ENCODE data around the gene ERV3-1. TPM values are rescaled to one million over a fixed set of nuclear protein-coding genes. Genes with fewer than 3 reads are reported as not detected.
"Not testable (repeated sequence)": the region's sequence is repeated elsewhere in the genome, so short reads cannot be mapped to it uniquely, and the experiment has no call there.

Gene ERV3-1, protein sequence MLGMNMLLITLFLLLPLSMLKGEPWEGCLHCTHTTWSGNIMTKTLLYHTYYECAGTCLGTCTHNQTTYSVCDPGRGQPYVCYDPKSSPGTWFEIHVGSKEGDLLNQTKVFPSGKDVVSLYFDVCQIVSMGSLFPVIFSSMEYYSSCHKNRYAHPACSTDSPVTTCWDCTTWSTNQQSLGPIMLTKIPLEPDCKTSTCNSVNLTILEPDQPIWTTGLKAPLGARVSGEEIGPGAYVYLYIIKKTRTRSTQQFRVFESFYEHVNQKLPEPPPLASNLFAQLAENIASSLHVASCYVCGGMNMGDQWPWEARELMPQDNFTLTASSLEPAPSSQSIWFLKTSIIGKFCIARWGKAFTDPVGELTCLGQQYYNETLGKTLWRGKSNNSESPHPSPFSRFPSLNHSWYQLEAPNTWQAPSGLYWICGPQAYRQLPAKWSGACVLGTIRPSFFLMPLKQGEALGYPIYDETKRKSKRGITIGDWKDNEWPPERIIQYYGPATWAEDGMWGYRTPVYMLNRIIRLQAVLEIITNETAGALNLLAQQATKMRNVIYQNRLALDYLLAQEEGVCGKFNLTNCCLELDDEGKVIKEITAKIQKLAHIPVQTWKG
- total RNA-seq (10 to 100 TPM in 3 of 9 donors, 1 to 10 TPM in 6; 2.8 to 13.0 (median 7.4) TPM), polyA plus RNA-seq (1 to 10 TPM; 3.0 to 3.3 TPM)
- long read RNA-seq, donor 1, partial matches to known transcripts: 0 of 3 reads
- long read RNA-seq, donor 1, other reads (novel, unspliced or antisense): 2 of 3 reads
- long read RNA-seq, donor 2, partial matches to known transcripts: 0 of 19 reads
- long read RNA-seq, donor 2, other reads (novel, unspliced or antisense): 14 of 19 reads
- long read RNA-seq, donor 3, partial matches to known transcripts: 0 of 6 reads
- long read RNA-seq, donor 3, other reads (novel, unspliced or antisense): 4 of 6 reads

GRCh38 chr7:65006094-65006992 is at the start of gene ERV3-1:
TSS of gene ERV3-1 (minus strand) at chr7:65006687. CDS start at chr7:64993026, 13,661 bp downstream.
- Histone ChIP-seq H3K9me3 (peaks cover 0 to 4% (median 0%) of the 10 kb centered on the region in 12 donors), H3K27me3 (no peaks in the 10 kb centered on the region), H3K4me1 (peaks cover 0 to 49% (median 23%) of the 10 kb centered on the region in 12 donors), H3K4me3 (peak within 1 kb of the TSS; percentile 60 to 90 (median 78)), H3K36me3 (peaks cover 0 to 3% (median 0%) of the 10 kb centered on the region in 9 donors), H3K27ac (peak within 1 kb of the TSS; percentile 44 to 93 (median 84))
- no peak for TF ChIP-seq CTCF (IDR thresholded peaks at IDR 0.05)
- TF ChIP-seq POLR2A (IDR thresholded peaks at IDR 0.05): peak; percentile 87 to 98
- peak; percentile 96 to 98 (median 97) for DNase-seq
- peak; percentile 99 to 100 (median 100) for ATAC-seq
- intact Hi-C loops (cut with DNase I): loop anchor here in 3 of 10 donors (2.0 kb wide), 2 partner anchors 30 to 32 kb away; no protein-coding TSS in a partner anchor
- 1 to 12% (median 1%) methylated on average over 26 to 33 of the region's 33 CpGs for WGBS, 4 donors

GRCh38 chr7:65055786-65056185 is 49.3 kb upstream of the ERV3-1 start:
- WGBS, 4 donors: 87 to 100% (median 92%) methylated on average over 3 to 4 of the region's 4 CpGs
- H3K4me3 ChIP-seq; DNase-seq; intact Hi-C loops (cut with DNase I); H3K9me3 ChIP-seq; ATAC-seq; H3K27me3 ChIP-seq; H3K27ac ChIP-seq: not testable (repeated sequence)
- peaks cover 0 to 14% (median 0%) of the 10 kb centered on the region in 12 donors for H3K4me1 ChIP-seq
- H3K36me3 ChIP-seq: peaks cover 0 to 27% (median 3%) of the 10 kb centered on the region in 9 donors

- H3K9me3 ChIP-seq; H3K4me3 ChIP-seq; H3K27ac ChIP-seq; DNase-seq; intact Hi-C loops (cut with DNase I); H3K27me3 ChIP-seq: not testable (repeated sequence)
- WGBS, 4 donors: 23 to 43% (median 37%) methylated on average over 2 of the region's 2 CpGs
- peaks cover 0 to 27% (median 3%) of the 10 kb centered on the region in 9 donors for H3K36me3 ChIP-seq
- ATAC-seq: peak in 3 of 4 donors; percentile 32 to 87 (median 86)
- H3K4me1 ChIP-seq: peaks cover 0 to 14% (median 0%) of the 10 kb centered on the region in 12 donors
Measured at GRCh38 chr7:65054466-65054994, 48.0 kb upstream of the ERV3-1 start.

DNA sequence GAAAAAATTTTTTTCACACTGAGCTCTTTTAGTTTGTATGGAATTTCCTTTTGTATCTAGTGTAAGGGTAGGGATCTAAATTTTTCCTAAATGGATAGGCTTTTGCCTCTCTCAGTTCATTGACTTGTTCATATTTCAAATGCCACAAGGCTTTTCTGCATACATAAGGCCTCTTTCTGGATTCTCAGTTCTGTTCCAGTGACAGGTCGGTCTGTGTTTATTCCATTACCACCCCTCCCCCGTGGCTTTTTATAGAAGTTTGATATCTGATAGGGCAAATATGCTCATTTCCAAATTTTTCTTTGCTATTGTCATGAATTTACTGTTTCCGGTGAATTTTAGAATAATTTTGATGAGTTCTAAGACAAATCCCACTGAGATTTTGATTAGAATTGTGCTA is 45.2 kb upstream of the ERV3-1 start:
- H3K9me3 ChIP-seq; intact Hi-C loops (cut with DNase I); H3K36me3 ChIP-seq; H3K27me3 ChIP-seq; DNase-seq; H3K4me3 ChIP-seq: not testable (repeated sequence)
- peak overlapping the region in 1 of 12 donors; percentile 9 for H3K27ac ChIP-seq
- peak in 2 of 4 donors; percentile 48 to 50 for ATAC-seq
- peaks cover 0 to 14% (median 0%) of the 10 kb centered on the region in 12 donors for H3K4me1 ChIP-seq
- 48 to 57% (median 56%) methylated on average over 1 of the region's 3 CpGs; no CpG with 5 or more reads in 1 of the 4 donors for WGBS, 4 donors

DNA sequence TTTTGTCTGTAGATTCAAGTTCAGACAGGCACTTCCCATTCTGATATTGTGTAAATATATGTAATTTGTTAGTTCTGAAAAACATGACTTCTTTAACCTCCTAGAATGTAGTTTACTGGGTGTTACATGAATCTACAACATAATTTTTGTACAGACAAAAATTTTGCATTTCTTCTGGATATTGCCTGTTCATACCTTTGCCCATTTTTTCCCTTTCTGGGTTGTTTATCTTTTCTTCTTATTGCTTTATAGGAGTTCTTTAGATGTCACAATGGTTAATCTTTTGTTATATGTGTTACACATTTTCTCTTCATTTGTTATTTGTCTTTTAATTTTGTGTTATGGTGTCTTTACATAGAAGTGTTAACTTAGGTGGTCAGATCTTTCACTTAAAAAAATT is 44.7 kb upstream of the ERV3-1 start:
- ATAC-seq; DNase-seq; H3K27ac ChIP-seq; H3K9me3 ChIP-seq; intact Hi-C loops (cut with DNase I); H3K36me3 ChIP-seq; H3K27me3 ChIP-seq; H3K4me3 ChIP-seq: not testable (repeated sequence)
- H3K4me1 ChIP-seq: peaks cover 0 to 14% (median 0%) of the 10 kb centered on the region in 12 donors

DNA sequence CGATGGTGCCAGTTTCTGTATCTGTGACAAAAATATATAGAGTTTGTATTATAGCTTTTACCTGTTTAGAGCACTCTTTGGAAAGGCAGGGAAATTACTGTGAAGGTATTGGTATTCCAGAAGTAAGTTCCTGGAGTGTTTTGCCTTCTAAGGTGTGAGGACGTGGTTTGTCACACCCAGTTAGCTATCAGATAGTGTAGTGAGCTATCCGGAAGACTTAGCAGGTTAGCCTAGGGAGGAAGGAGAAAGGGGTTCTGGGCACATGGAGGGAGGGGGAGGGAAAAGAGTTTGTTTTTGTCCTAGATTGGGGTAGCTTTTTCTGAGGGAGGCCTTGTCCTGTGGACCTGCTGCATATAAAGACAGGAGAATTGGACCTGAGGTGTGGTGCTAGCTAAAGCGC is 39.8 kb upstream of the ERV3-1 start:
- ATAC-seq; DNase-seq; H3K27me3 ChIP-seq; H3K4me3 ChIP-seq; H3K4me1 ChIP-seq; intact Hi-C loops (cut with DNase I); H3K9me3 ChIP-seq; H3K27ac ChIP-seq: not testable (repeated sequence)
- WGBS, 4 donors: 90 to 94% (median 92%) methylated on average over 4 of the region's 4 CpGs
- H3K36me3 ChIP-seq: peaks cover 0 to 17% (median 6%) of the 10 kb centered on the region in 9 donors

GRCh38 chr7:65045589-65045988 is 39.1 kb upstream of the ERV3-1 start:
- H3K27me3 ChIP-seq; H3K4me3 ChIP-seq; H3K4me1 ChIP-seq; H3K27ac ChIP-seq; ATAC-seq; DNase-seq; intact Hi-C loops (cut with DNase I); H3K9me3 ChIP-seq: not testable (repeated sequence)
- 72 to 94% (median 89%) methylated on average over 2 of the region's 2 CpGs for WGBS, 4 donors
- H3K36me3 ChIP-seq: peaks cover 0 to 16% (median 6%) of the 10 kb centered on the region in 9 donors

DNA sequence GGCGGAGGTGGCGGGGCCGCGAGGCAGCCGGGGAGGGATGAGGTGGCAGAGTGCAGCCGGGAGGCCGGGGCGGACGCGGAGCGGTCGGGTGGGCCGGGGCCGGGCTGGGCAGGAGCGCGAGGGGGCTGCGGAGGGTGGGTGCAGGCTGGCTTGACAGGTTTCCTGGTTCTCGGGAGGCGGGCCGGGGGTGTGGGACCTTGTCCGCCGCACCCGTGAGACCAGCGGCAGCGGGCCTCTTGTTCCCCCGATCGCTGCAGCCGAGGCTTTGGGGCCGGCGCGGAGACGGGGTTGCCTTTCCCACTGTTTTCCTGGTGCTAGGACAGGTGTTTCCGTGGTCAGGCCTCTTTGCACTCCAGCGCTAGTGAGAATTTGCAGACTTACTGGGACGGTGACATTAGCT is 32.3 kb upstream of the ERV3-1 start:
- H3K9me3 ChIP-seq, H3K27me3 ChIP-seq, H3K36me3 ChIP-seq: not testable (repeated sequence)
- WGBS, 4 donors: 0 to 3% (median 2%) methylated on average over 16 to 35 of the region's 35 CpGs
- Histone ChIP-seq H3K4me1 (peaks cover 0 to 32% (median 14%) of the 10 kb centered on the region in 12 donors), H3K27ac (peak overlapping the region; percentile 27 to 93 (median 82)), H3K4me3 (peak overlapping the region; percentile 61 to 98 (median 76))
- DNase-seq (peak; percentile 27 to 72 (median 32)), ATAC-seq (peak in 2 of 4 donors; percentile 12 to 15)
- intact Hi-C loops (cut with DNase I): loop anchor here in 2 of 10 donors (2.0 kb wide), 1 partner anchor 32 kb away; the partner anchor contains the start of gene ERV3-1 (in 2 of the 2)
